HG02970 (cell line): ENCODE data around the gene PI4K2A.
"Not testable (repeated sequence)": the region's sequence is repeated elsewhere in the genome, so short reads cannot be mapped to it uniquely, and the experiment has no call there.

ENCODE experiments used
- ATAC-seq: cut with Tn5 transposase; IDR thresholded peaks from one replicate; pipeline ENCODE4 v1.9.1; 2021; ENCODE audit warnings: mild to moderate bottlenecking, moderate library complexity, moderate number of reproducible peaks; ENCODE audit not compliant: unreplicated experiment, low FRiP score

Gene PI4K2A

DNA sequence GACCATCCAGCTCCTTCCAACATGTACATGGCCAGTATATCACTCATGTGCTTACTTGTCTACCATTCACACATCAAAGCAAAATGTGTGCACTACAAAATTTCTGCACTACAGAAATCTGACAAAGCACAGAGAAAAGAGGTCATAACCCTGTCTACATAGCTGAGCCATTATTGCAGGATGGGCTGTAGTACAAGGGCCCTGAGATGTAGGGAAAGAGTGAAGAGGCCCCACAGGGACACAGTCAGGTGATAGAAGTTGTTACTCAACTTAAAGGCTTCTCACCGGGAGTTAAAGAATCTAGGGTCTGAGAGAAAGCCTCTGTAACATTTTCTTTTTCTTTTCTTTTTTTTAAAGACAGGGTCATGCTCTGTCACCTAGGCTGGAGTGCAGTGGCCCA lies 29.1 kb downstream of the PI4K2A start:
- no peak for ATAC-seq

- no peak for ATAC-seq
These were observed 33.5 kb downstream of the PI4K2A start for GRCh38 chr10:97673736-97674525.

DNA sequence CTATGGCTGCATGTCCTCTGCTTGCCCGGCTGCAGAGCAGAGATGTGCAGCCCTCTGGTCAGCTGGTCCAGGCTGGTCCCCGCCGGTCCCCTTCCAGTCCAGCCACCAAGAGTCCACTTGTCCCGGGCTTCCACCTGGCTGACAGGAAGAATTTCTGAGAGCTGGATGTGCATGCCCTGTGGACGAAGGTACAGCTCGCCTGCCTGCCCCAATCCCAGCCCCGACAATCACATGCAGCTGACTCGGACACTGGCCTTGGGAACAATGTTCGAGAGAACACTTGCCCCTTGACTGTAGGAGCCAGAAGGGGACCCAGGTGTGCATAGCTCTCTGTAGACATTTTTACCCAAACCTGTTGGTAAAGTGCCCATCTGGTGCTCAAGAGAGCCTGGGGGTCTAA lies 34.8 kb downstream of the PI4K2A start:
- no peak for ATAC-seq

- no peak for ATAC-seq
These were observed 36.5 kb downstream of the PI4K2A start for GRCh38 chr10:97676770-97677581.

DNA sequence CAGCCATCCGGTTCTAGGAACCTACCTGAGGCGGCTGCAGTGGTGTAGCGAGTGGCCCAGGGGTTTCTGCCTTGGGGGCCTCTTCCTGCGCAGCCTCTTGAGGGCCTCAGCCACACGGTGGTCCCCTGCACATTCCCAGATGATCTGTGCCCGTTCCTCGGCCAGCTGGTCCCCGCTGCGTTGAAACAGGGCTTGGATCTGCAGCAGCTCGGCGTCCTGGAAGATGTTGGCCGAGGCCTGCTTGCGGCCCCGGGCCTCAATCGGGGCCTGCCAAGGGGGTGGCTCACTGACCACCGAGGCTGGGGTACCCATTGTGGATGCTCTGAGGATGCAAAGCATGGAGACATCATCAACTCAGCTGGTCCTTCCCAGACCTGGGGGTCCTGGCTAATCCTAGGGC lies 39.1 kb downstream of the PI4K2A start:
- ATAC-seq, result no peak

GRCh38 chr10:97682042-97682441 lies 41.6 kb downstream of the PI4K2A start:
- ATAC-seq, result no peak

DNA sequence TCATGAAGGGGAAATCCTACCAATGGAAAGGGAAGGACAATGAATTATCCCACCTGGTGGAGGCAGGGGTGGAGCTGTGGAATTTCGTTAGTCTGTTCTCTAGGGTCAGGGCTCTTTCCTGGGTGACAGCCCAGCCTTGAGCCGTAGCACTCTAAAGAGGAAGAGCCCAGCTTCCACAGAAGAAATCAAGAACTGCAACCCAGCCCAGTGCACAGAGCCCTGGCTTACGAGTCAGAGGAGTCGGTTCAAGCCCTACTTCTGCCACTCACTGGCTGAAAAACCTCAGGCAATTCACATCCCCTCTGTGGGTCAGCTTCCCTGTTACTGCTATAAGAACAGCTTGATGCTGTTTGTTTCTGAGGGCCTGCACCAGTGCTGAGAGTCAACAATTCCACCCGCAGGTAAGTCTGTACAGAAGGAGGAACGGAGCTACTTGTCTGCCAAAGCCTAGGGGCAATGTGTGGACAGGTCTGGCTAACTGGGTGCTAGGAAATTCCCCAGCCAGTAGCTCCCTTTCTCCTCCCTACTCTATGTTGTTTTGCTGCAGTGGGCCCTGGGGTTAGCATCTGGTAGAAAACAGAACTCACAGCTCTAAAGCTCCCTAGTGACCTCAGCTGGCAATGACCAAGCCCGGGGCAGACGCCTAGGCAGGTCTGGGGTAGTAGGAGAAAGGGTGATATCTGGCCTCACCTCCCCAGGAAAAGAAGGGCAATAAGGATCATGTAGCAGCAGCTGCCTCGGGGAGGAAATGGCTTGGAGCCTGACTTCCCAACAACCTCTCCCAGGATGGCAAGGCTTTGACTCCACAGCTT lies 43.3 kb downstream of the PI4K2A start:
- ATAC-seq, result no peak

GRCh38 chr10:97684368-97684713 lies 43.9 kb downstream of the PI4K2A start:
- not testable (repeated sequence) for ATAC-seq

DNA sequence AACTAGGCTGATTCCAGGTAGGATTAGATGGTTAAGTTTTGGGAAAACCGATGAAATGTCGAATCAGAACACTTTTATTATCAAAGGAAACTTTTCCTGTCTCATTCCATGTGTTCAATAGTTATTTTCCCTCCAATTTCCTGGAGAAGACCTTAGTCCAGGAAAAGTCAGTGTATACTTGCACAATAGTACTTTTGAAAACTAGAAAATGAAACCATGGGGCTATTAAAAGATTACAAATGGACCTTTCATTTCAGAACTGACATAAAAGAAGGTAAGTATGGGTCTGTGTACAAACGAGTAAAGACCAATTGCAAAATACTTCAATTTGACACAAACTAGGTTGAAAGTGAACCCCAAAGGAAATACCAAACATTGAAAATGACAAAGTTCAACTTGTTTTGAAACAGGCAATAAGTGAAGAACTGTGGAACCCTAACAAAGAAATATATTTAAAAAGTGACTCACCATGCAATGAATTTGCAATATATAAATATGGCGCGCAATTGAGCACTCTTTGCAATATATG lies 44.5 kb downstream of the PI4K2A start:
- no peak for ATAC-seq

DNA sequence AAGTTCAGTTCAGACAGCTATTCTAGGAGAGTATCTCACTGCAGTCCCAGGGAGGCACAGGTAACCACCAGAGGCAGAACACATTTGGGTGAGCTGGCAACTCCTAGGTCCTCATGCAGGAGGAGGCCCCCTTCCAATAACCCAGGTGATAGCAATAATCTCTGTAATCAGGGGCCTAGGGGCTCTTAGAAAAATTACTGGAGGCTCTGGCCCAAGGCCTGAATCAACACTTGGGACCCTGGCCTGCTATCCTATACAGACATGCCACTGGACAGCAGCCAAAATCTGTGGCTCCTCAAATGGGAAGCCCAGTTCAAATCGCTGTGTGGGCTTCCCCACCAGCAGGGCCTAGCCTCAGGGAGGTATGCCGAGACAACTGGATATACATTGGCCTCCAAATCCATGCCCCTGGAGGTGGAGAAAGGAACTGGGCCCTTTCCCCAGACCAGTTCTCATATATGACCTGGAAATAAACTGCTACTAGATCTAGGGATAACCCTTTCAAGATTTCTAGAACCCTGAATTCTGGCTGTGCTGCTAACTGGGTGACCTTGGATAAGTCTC lies 45.0 kb downstream of the PI4K2A start:
- ATAC-seq, result no peak

GRCh38 chr10:97686301-97686961 lies 46.0 kb downstream of the PI4K2A start:
- no peak for ATAC-seq

DNA sequence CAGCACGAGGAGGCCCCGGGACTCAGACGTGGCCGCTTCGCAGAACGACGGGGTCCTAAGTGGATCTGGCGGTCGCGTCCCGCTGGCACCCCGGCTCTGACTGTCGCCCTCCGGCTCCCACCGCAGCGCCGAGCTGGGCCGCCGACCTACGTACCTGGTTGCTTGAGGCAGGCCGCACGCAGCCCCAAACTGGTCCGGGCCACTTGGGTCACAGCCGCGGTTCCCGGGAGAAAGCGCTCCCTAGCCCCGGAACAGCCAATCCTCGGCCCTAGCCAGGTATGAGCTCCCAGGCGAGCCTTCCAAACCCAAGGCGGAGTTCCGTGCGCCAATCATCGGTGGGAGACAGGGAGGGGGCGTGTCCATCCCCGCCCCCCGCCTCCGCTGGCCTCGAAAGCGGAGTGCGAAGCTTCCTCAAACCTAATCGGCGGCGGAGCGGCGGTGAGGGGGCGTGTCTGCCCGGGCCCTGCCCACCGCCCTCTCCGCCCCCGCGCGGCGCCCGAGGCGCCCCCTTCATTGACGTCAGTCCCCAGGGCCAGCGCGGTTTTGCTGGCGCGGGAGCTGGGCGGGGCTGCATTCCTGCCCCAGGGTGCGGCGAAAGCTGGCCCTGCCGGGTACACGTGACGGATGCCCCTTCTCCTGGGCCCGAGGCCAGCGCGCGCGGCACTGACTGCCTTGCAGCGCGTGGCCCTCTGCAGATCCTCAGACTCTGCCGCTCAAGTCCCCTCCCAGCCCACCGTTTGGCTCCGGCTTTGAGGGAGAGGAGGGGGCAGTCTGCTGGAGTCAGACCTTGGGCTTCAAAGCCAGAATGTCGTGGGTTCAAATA lies 46.7 kb downstream of the PI4K2A start, which contains the start of gene AVPI1:
AVPI1 (minus strand) TSS at position 280 of the 823 bp plus-strand sequence. CDS start 7,336 bp downstream, outside the sequence.
- ATAC-seq, result peak; percentile 91

- ATAC-seq, result no peak
These were observed 47.6 kb downstream of the PI4K2A start for GRCh38 chr10:97687785-97688781.

DNA sequence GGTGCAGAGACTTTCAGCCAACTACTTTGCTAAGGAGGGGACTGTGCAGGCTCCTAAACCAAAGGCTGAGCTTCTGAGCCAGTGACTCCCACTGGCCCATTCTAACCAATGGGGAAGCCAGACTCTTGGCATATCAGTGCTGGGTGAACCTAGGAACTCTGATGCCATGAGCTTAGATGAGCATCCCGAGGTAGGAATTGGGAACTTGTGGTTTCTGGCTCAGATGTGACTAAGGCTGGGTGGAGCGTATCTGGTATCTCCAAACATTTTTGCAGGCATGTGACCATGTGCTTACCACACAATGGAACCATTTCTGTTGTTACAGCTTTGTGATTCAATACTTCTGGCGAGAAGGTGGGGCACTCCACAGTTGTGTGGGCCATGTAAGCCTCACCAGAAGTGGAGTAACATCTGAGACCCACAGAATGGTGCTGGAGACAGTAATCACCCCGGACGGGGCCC lies 49.1 kb downstream of the PI4K2A start:
- no peak for ATAC-seq

GRCh38 chr10:97690133-97690532 lies 49.7 kb downstream of the PI4K2A start:
- no peak for ATAC-seq

GRCh38 chr10:97698072-97698655 lies 57.7 kb downstream of the PI4K2A start:
- not testable (repeated sequence) for ATAC-seq

- no peak for ATAC-seq
These were observed 61.1 kb downstream of the PI4K2A start for GRCh38 chr10:97701438-97702069.
